VCaP (cell line): ENCODE measurements around the gene CABLES1.
A peak's percentile ranks its signal among the peaks of the same experiment; 100 is the strongest.

Experiments used
- H3K27ac ChIP-seq: fragments of 450-650 bp; 2 replicates; pipeline ENCODE4 v1.5.1; 2017
- TF ChIP-seq, protein P1 (sequence below): fragments of 450-650 bp; conservative IDR thresholded peaks from 2 replicates; pipeline ENCODE4 v1.5.1; 2017; ENCODE audit warnings: mild to moderate bottlenecking, moderate library complexity

Gene CABLES1

DNA sequence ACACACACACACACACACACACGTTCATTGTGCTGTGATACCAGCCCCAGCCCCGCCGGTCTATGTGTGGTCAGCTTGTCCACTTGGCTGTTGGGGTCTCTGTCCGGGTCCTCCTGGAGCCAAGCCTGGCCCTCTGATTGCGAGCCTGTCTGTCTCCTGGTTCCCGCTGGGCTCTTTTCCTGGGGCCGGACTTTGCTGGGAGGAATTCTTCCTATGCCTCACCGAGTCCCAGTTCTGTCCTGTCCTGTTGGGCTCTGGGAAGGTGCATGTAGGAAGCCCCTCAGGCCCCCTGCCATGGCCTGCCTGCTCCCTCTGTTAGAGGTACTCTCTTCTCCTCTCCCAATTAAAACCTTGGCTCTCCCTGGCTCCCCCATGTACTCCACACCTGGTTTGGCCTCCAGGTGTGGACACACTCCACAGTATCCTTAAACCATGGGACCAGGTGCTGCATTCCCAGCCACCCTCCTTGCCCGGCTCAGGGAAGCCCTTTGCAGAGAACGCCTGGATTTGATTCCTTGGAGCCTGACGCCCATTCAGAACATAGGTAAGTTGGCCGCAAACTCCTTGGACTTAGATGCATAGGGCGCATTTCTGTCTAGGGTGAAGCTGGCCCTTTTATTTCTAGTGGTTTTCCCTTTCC, 42.3 kb downstream of the CABLES1 start:
- H3K27ac ChIP-seq = no peak overlapping the region
- TF ChIP-seq, protein P1, sequence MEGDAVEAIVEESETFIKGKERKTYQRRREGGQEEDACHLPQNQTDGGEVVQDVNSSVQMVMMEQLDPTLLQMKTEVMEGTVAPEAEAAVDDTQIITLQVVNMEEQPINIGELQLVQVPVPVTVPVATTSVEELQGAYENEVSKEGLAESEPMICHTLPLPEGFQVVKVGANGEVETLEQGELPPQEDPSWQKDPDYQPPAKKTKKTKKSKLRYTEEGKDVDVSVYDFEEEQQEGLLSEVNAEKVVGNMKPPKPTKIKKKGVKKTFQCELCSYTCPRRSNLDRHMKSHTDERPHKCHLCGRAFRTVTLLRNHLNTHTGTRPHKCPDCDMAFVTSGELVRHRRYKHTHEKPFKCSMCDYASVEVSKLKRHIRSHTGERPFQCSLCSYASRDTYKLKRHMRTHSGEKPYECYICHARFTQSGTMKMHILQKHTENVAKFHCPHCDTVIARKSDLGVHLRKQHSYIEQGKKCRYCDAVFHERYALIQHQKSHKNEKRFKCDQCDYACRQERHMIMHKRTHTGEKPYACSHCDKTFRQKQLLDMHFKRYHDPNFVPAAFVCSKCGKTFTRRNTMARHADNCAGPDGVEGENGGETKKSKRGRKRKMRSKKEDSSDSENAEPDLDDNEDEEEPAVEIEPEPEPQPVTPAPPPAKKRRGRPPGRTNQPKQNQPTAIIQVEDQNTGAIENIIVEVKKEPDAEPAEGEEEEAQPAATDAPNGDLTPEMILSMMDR = no peak

DNA sequence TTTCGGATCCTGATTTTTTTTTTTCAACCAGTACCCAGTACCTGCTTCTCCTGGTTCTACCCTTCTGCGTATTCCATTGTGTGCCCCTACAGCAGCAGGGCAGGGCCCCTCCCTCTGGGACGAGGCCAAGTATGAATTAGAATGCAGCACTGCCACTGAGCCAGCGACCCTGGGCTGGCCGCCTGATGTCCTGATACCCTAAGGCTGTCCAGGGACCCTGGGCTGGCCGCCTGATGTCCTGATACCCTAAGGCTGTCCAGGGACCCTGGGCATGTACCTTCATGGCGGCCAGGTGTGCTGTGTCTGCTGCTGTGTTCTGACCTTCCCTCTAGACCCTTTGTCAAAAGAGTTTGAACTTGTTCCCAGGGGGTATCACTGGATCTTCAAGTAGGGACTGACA, 42.9 kb downstream of the CABLES1 start:
- peak overlapping the region; percentile 36 for H3K27ac ChIP-seq
- TF ChIP-seq, protein P1 = no peak

DNA sequence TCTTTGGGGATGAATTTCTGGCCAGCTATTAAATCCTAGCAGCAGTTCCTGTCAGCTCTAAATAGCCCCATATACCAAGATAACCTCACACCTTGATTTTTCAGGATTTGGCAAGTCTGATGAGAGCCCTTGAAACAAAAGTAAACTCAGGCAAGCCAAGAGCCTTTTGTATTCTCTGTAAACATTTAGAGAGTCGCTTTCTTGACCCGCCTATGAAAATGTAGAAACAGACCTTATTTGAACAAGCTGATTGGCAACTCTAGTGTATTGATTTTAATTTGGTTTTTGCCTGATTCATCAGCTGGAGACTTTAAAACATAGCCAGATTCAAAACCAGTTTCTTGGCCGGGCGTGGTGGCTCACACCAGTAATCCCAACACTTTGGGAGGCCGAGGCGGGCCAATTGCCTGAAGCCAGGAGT, 43.4 kb downstream of the CABLES1 start:
- TF ChIP-seq, protein P1 = no peak
- H3K27ac ChIP-seq = peak overlapping the region; percentile 36

DNA sequence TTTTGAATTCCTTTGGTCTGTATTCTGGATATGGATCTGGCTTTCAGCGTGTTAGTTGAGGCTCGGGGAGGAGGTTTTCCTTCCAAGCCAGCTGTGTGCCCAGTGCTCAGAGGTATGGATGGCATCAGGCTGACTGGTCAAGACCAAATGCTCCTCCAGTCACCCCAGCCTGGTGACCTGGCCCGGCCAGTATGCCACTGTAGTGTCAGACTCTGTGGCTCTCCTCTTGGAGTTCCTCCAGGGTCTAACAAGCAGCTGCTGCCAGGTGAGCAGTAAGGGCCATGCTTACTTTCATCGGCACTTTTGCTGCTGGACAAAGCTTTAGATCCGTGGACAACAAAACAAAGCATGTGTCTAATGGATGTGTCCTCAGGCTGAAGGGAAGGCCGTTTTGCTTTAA, 44.1 kb downstream of the CABLES1 start:
- TF ChIP-seq, protein P1 = no peak
- H3K27ac ChIP-seq = peak overlapping the region; percentile 36; the same call in 1 of the 2 replicates

DNA sequence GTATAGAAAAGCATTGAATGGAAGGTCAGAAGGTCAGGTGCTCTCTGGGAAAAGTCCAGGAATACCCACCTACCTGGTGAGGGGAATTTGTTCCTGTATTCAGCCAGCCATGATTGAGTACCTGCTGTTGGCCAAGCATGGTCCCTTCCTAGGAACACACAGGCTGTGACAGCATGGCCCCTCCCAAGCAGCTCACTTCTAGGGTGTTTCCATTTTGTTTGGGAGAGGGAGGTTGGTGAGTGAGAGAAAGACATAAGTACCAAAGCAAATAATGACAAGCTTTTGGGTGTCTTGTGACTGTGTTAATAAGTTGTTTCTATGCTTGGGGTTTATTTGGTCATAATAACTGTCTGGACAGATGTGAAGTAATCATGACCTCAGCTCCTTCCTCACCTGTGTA, 46.3 kb downstream of the CABLES1 start:
- no peak overlapping the region for H3K27ac ChIP-seq
- TF ChIP-seq, protein P1 = no peak

DNA sequence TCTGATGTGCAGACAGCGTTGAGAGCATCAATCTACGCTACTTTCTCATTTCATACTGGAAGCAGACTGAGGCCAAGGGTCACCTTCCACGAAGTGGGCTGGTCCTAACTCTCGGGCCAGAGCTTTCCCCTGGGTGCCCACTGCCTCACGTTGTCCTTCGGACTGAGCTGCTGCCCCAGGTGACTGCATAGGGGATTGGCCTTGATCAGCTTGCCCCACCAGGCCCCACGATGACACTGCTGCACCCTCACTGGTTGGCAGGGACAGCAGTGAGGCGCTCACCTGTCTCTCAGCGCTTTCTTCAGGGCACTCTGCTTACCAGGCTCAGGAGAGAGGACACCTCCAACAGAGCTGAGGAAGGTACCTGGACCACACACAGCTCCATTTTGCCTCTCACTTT, 47.3 kb downstream of the CABLES1 start:
- H3K27ac ChIP-seq = no peak overlapping the region
- TF ChIP-seq, protein P1 = no peak

DNA sequence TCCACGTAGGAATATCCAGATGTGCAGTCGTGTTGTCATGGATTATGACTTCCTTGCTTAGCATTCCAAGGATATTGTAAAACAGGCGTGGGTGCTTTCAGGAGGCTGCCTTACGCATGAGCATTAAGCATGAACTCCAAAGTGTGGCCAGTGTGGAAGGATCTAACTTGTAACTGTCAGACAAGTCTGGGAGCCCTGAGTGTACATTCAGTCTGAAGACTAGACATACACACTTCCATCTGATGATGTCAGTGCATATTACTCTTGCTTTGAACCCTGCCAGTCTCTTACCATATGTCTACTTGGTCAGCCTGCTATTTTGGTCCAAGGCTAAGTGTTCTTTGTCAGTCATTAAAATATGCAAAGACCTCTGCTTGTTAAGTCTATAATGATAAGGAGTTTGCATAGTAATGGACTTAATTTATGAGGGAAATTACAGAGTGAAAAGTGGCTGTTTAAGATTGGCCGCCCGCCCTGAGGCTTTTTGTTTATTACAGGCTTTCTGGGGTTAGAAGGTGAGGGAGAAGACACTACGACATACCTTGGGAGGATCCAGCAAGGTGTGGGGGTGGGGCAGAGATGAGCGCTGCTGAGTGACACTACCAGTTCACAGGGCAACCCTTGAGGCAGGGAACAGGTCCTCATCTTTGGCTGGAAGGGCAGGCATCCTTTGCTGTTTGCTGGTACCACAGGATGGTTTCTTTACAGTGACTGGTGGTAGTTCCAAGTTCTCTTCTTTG, 48.3 kb downstream of the CABLES1 start:
- TF ChIP-seq, protein P1 = no peak

More for the DNA sequence above, 48.3 kb downstream of the CABLES1 start:
- H3K27ac ChIP-seq = no peak overlapping the region
